Endothelial cell of umbilical vein (primary cell): ENCODE data around the gene WFDC6. TPM values are rescaled to one million over a fixed set of nuclear protein-coding genes. Genes with fewer than 3 reads are reported as not detected.

Experiments
- BruUV-seq: library from RNA; stranded (reverse); fragments of 400-500 nt; replicated peaks from 2 replicates; lab custom pipeline; 2021; lab: Mats Ljungman, UMichigan
- CTCF ChIA-PET: fragments of 300-600, 350-600 bp; sonication (Branson Sonifier 250); formaldehyde crosslinking; loops from one replicate; lab custom pipeline; 2021; ENCODE audit warnings: antibody characterized with exemption, inconsistent platforms; lab: Charles Lee
- POLR2A ChIA-PET: fragments of 300-600, 350-600 bp; sonication (Branson Sonifier 250); formaldehyde crosslinking; loops from one replicate; lab custom pipeline; 2021; ENCODE audit warnings: antibody characterized with exemption, inconsistent platforms; lab: Charles Lee
- DNase-seq: peaks from one replicate; pipeline ENCODE4 v3.0.0-alpha.2; 2011; ENCODE audit warnings: low read depth, low spot score
- FAIRE-seq: peaks from 2 replicates; lab custom pipeline; 2011; peaks lifted over from hg19 to GRCh38; lab: Jason Lieb, UNC
- H2AFZ ChIP-seq: 2 replicates; pipeline ENCODE4 v1.6.0; 2012; ENCODE audit warnings: low read depth, low read length, control low read depth, inconsistent platforms
- H3K27ac ChIP-seq: 2 replicates; pipeline ENCODE4 v1.5.1; 2011; ENCODE audit warnings: low read depth, mild to moderate bottlenecking, control low read depth, low read length, moderate library complexity; ENCODE audit not compliant: insufficient read depth
- H3K27me3 ChIP-seq, 2 experiments: 2 replicates each; pipeline versions ENCODE4 v1.6.0 to v1.6.1; 2011; ENCODE audit warnings: low read length in 2 of 2, mixed read lengths in 1 of 2; ENCODE audit not compliant: control insufficient read depth in 2 of 2, insufficient read depth in 2 of 2
- H3K36me3 ChIP-seq, 2 experiments: 2 replicates in 1 of 2; 3 replicates in 1 of 2; pipeline ENCODE4 v1.5.1; 2011; ENCODE audit warnings: low read length in 2 of 2, mild to moderate bottlenecking in 1 of 2, moderate library complexity in 1 of 2; ENCODE audit not compliant: control insufficient read depth in 2 of 2, insufficient read depth in 2 of 2; ENCODE audit errors: extremely low read depth in 1 of 2
- H3K4me1 ChIP-seq: 3 replicates; pipeline ENCODE4 v1.5.1; 2011; ENCODE audit warnings: mild to moderate bottlenecking, low read length; ENCODE audit not compliant: control insufficient read depth, insufficient read depth; ENCODE audit errors: extremely low read depth
- H3K4me2 ChIP-seq: 2 replicates; pipeline ENCODE4 v1.6.1; 2011; ENCODE audit warnings: low read length, control low read depth, mixed read lengths; ENCODE audit not compliant: insufficient read depth
- H3K4me3 ChIP-seq, 3 experiments: fragments of 200-600 bp in 1 of 3; sonication (generic), shearing (Covaris generic) in 1 of 3; replicated peaks in 1 of 3; 2 replicates each; pipeline ENCODE4 v1.5.1; 2011 to 2016; ENCODE audit warnings: control low read depth in 3 of 3, low read length in 3 of 3, mild to moderate bottlenecking in 2 of 3, inconsistent platforms in 1 of 3, low read depth in 1 of 3, moderate library complexity in 1 of 3; ENCODE audit not compliant: insufficient read depth in 1 of 3
- H3K79me2 ChIP-seq: 2 replicates; pipeline ENCODE4 v1.6.0; 2012; ENCODE audit warnings: low read length, inconsistent platforms; ENCODE audit not compliant: control insufficient read depth, insufficient read depth
- H3K9ac ChIP-seq: replicated peaks from 2 replicates; pipeline ENCODE3; 2011; ENCODE audit warnings: low read length, control low read depth; ENCODE audit not compliant: insufficient read depth; ENCODE audit errors: extremely low read depth
- H3K9me1 ChIP-seq: replicated peaks from 3 replicates; pipeline ENCODE4 v1.6.0; 2011; ENCODE audit warnings: mild to moderate bottlenecking, low read length; ENCODE audit not compliant: control insufficient read depth, insufficient read depth; ENCODE audit errors: extremely low read depth
- H3K9me3 ChIP-seq: replicated peaks from 2 replicates; pipeline ENCODE4 v1.5.1; 2012; ENCODE audit warnings: low read length, inconsistent platforms; ENCODE audit not compliant: control insufficient read depth, insufficient read depth
- H4K20me1 ChIP-seq: replicated peaks from 2 replicates; pipeline ENCODE3; 2011; ENCODE audit warnings: mild to moderate bottlenecking, low read length; ENCODE audit not compliant: control insufficient read depth, insufficient read depth; ENCODE audit errors: extremely low read depth
- JUN ChIP-seq: IDR thresholded peaks from 2 replicates; pipeline ENCODE4 v1.6.1; 2011; ENCODE audit warnings: borderline replicate concordance, low read depth; ENCODE audit not compliant: insufficient read length, insufficient read depth
- POLR2A ChIP-seq: IDR thresholded peaks from 2 replicates; pipeline ENCODE4 v1.6.1; 2012; ENCODE audit warnings: low read depth, mild to moderate bottlenecking, control low read depth, low read length
- POLR2AphosphoS5 ChIP-seq: IDR thresholded peaks from 2 replicates; pipeline ENCODE4 v1.6.1; 2012; ENCODE audit warnings: low read depth, mild to moderate bottlenecking, control low read depth, low read length, moderate library complexity; ENCODE audit not compliant: insufficient read depth
- dilution Hi-C: fragments of 300-500 bp; cut with MboI; formaldehyde crosslinking; loops from one replicate; pipeline ENCODE4 v1.15.0; 2019; ENCODE audit warnings: low sequenced_read_pairs; ENCODE audit not compliant: extremely low pct_ligation_motif_present
- intact Hi-C: fragments of 100-400 bp; cut with micrococcal nuclease; formaldehyde crosslinking; loops from one replicate; pipeline ENCODE4 v1.10.0; 2022
- polyA plus RNA-seq, 4 experiments: library from polyadenylated mRNA; depleted of rRNA in 3 of 4; stranded (reverse) in 3 of 4; unstranded in 1 of 4; fragments of >200 nt; gene quantifications; 2 replicates each; pipeline versions ENCODE4 v1.2.1 to v1.2.3, GENCODE V29; 2011 to 2012; ENCODE audit warnings: missing spikeins in 1 of 4
- total RNA-seq: library from RNA; stranded (reverse); gene quantifications from 2 replicates; pipeline ENCODE4 v1.2.3, GENCODE V29; 2021
- TF ChIP-seq, protein P1 (sequence below), 2 donors: IDR thresholded peaks; 1 replicate in 1 of 2; 2 replicates in 1 of 2; pipeline ENCODE4 v1.5.1; 2011; ENCODE audit warnings: low read length in 2 of 2, mild to moderate bottlenecking in 2 of 2, moderate library complexity in 2 of 2, control low read depth in 1 of 2, inconsistent platforms in 1 of 2, low read depth in 1 of 2; ENCODE audit not compliant: insufficient read depth in 1 of 2; ENCODE audit errors: extremely low read depth in 1 of 2

WFDC6 gene
- total and polyA plus RNA-seq, 2 donors (not counting 3 experiments of a cell fraction or from before 2014, with no cell fraction given) = not detected

DNA sequence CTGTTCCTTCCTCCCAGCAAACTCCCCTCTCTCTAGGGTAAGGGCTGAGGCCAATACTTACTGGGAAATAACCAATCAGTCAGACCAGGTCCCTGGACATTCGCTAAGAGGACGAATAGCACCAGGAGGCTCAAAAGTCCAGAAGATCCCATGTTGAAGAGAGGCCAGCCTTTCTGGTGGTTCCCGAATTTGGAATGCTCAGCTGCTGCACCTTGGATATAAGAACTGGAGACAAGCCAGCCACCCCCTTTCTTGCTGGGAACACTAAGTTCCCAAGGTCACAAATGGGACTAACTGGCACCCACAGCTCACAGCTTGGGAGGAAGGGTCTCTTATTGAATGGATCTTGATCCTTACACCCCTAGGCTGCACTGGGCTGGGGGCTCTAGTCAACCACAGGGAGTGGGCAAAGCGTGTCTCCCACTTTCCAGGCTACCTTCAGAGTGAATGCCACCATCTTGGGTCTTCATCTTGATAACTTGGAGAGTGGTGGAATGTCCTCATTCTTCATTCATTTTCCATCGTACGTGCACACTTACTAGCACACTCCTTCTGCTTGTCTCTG lies 8.0 kb upstream of the WFDC6 start, which contains the start of gene EPPIN:
Gene EPPIN, minus strand, starts transcription at position 196 of the 565 bp plus-strand sequence. Its CDS starts 44 bp downstream, at position 152.
- DNase-seq (no peak), FAIRE-seq (no peak)
- H3K9me3 ChIP-seq = no peaks in the 10 kb centered on the region
- intact Hi-C loops = no loop called here
- H3K36me3 ChIP-seq = no peaks in the 10 kb centered on the region
- no peak within 1 kb of the TSS for H3K4me3 ChIP-seq
- no peak within 1 kb of the TSS for H3K4me2 ChIP-seq
- no peaks in the 10 kb centered on the region for H3K79me2 ChIP-seq
- TF ChIP-seq POLR2A = no peak
- H3K4me1 ChIP-seq = no peaks in the 10 kb centered on the region
- no peaks in the 10 kb centered on the region for H3K9me1 ChIP-seq
- ChIA-PET CTCF (interaction anchor here (3.1 kb wide), 1 partner anchor 224 kb away, joined by 14 read pairs; no protein-coding TSS in a partner anchor), POLR2A (no interaction called here)
- no TSS peak for BruUV-seq
- no peak within 1 kb of the TSS for H3K27ac ChIP-seq
- H4K20me1 ChIP-seq = no peaks in the 10 kb centered on the region
- no peaks in the 10 kb centered on the region for H3K27me3 ChIP-seq
- no peak within 1 kb of the TSS for H3K9ac ChIP-seq
- dilution Hi-C loops = no loop called here
- no peak within 1 kb of the TSS for H2AFZ ChIP-seq

DNA sequence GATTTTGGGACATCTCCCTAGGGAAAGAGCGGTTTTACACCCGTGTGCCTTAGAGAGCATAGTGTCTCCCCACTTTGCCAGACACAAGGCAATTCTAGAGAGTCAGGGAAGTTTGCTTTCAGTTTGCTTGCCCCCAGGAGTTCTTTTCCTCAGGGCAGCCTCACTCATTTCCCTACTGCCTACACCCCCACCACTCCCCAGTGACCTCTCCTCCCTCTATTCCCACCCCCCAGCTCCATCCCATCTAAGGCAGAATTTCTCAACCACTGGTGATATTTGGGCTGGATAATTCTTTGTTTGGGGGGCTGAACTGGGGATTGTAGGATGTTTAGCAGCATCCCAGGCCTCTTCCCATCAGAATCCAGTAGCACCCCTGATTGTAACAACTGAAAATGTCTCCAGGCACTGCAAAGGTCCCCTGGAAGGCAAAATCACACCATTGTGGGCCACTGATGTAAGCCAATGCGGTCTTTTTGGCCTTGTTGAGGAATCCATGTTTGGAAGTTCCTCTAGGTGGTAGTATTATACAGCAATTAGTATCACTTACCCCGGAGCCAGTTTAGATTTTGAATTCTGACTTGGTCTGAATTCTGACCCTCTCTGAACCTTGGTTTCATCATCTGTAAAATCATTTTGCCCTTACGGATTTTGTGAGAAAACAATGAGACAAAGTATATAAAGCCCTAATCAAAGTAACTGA lies 6.6 kb upstream of the WFDC6 start:
- ChIA-PET POLR2A (no interaction called here), CTCF (interaction anchor here (1.3 kb wide), 1 partner anchor 225 kb away, joined by 16 read pairs; no protein-coding TSS in a partner anchor)
- H3K9me1 ChIP-seq = no peaks in the 10 kb centered on the region
- BruUV-seq = no TSS peak
- no peaks in the 10 kb centered on the region for H3K36me3 ChIP-seq
- no peaks in the 10 kb centered on the region for H4K20me1 ChIP-seq
- no peaks in the 10 kb centered on the region for H3K79me2 ChIP-seq
- H3K4me2 ChIP-seq = no peak overlapping the region
- intact Hi-C loops (loop anchor here (1.0 kb wide), 1 partner anchor 225 kb away; no protein-coding TSS in a partner anchor), dilution Hi-C loops (no loop called here)
- no peaks in the 10 kb centered on the region for H3K9me3 ChIP-seq
- no peaks in the 10 kb centered on the region for H3K27me3 ChIP-seq
- no peak for DNase-seq
- H3K9ac ChIP-seq = no peak overlapping the region
- H3K27ac ChIP-seq = no peak overlapping the region
- TF ChIP-seq POLR2AphosphoS5 (no peak), JUN (no peak)
- TF ChIP-seq, protein P1, sequence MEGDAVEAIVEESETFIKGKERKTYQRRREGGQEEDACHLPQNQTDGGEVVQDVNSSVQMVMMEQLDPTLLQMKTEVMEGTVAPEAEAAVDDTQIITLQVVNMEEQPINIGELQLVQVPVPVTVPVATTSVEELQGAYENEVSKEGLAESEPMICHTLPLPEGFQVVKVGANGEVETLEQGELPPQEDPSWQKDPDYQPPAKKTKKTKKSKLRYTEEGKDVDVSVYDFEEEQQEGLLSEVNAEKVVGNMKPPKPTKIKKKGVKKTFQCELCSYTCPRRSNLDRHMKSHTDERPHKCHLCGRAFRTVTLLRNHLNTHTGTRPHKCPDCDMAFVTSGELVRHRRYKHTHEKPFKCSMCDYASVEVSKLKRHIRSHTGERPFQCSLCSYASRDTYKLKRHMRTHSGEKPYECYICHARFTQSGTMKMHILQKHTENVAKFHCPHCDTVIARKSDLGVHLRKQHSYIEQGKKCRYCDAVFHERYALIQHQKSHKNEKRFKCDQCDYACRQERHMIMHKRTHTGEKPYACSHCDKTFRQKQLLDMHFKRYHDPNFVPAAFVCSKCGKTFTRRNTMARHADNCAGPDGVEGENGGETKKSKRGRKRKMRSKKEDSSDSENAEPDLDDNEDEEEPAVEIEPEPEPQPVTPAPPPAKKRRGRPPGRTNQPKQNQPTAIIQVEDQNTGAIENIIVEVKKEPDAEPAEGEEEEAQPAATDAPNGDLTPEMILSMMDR (IDR thresholded peaks at IDR 0.05; ENCODE audit: extremely low read depth in 1 of 2, insufficient read depth in 1 of 2, low read depth in 1 of 2, low read length in 2 of 2) = no peak
- no peak for FAIRE-seq
- H3K4me1 ChIP-seq = no peaks in the 10 kb centered on the region
- H2AFZ ChIP-seq = no peak overlapping the region
- H3K4me3 ChIP-seq = no peak overlapping the region
